Neural progenitor cell (in vitro differentiated cells): ENCODE measurements around the gene ITGA1.

Experiments
- CTCF ChIP-seq: fragments of 200-600 bp; sonication (generic); IDR thresholded peaks from 2 replicates; pipeline ENCODE4 v1.5.1; 2017; ENCODE audit warnings: antibody characterized with exemption, mild to moderate bottlenecking
- EZH2phosphoT487 ChIP-seq: fragments of 200-600 bp; sonication (generic); IDR thresholded peaks from 2 replicates; pipeline ENCODE4 v1.6.1; 2017; ENCODE audit warnings: antibody characterized with exemption

- no peak for TF ChIP-seq EZH2phosphoT487
- no peak for TF ChIP-seq CTCF
Observed at GRCh38 chr5:52784737-52785136, 3.0 kb upstream of the ITGA1 start.
